GM21367 (cell line): ENCODE measurements around the gene STAM2.
"Not testable (repeated sequence)": the region's sequence is repeated elsewhere in the genome, so short reads cannot be mapped to it uniquely, and the experiment has no call there.

Experiments
- ATAC-seq: cut with Tn5 transposase; IDR thresholded peaks from one replicate; pipeline ENCODE4 v1.9.1; 2021; ENCODE audit not compliant: unreplicated experiment

Gene STAM2

GRCh38 chr2:152173831-152174230 lies 1.7 kb downstream of the STAM2 start:
- ATAC-seq = no peak

- not testable (repeated sequence) for ATAC-seq
Observed at GRCh38 chr2:152172201-152172785, 3.3 kb downstream of the STAM2 start.

GRCh38 chr2:152171718-152172117 lies 3.8 kb downstream of the STAM2 start:
- no peak for ATAC-seq

- not testable (repeated sequence) for ATAC-seq
Observed at GRCh38 chr2:152169158-152169557, 6.4 kb downstream of the STAM2 start.

GRCh38 chr2:152167470-152167869 lies 8.1 kb downstream of the STAM2 start:
- ATAC-seq = not testable (repeated sequence)

GRCh38 chr2:152167065-152167464 lies 8.5 kb downstream of the STAM2 start:
- ATAC-seq = peak; percentile 43

GRCh38 chr2:152166633-152167032 lies 8.9 kb downstream of the STAM2 start:
- peak; percentile 75 for ATAC-seq

GRCh38 chr2:152165780-152166179 lies 9.8 kb downstream of the STAM2 start:
- ATAC-seq = no peak

- no peak for ATAC-seq
Observed at GRCh38 chr2:152165306-152165705, 10.3 kb downstream of the STAM2 start.

GRCh38 chr2:152163669-152164068 lies 11.9 kb downstream of the STAM2 start:
- ATAC-seq = not testable (repeated sequence)

- no peak for ATAC-seq
Observed at GRCh38 chr2:152162141-152162540, 13.4 kb downstream of the STAM2 start.

- no peak for ATAC-seq
Observed at GRCh38 chr2:152161598-152161997, 14.0 kb downstream of the STAM2 start.

GRCh38 chr2:152160378-152160777 lies 15.2 kb downstream of the STAM2 start:
- not testable (repeated sequence) for ATAC-seq

- ATAC-seq = no peak
Observed at GRCh38 chr2:152157253-152157652, 18.3 kb downstream of the STAM2 start.

GRCh38 chr2:152155209-152155608 lies 20.4 kb downstream of the STAM2 start:
- no peak for ATAC-seq

- no peak for ATAC-seq
Observed at GRCh38 chr2:152154462-152154861, 21.1 kb downstream of the STAM2 start.

- peak; percentile 82 for ATAC-seq
Observed at GRCh38 chr2:152134488-152135280, 40.9 kb downstream of the STAM2 start.

GRCh38 chr2:152132306-152132705 lies 43.3 kb downstream of the STAM2 start:
- no peak for ATAC-seq

GRCh38 chr2:152127628-152128027 lies 47.9 kb downstream of the STAM2 start:
- no peak for ATAC-seq

- ATAC-seq = no peak
Observed at GRCh38 chr2:152126664-152127063, 48.9 kb downstream of the STAM2 start.

- no peak for ATAC-seq
Observed at GRCh38 chr2:152122161-152122560, 53.4 kb downstream of the STAM2 start.

- no peak for ATAC-seq
Observed at GRCh38 chr2:152120430-152120829, 55.1 kb downstream of the STAM2 start.

- ATAC-seq = no peak
Observed at GRCh38 chr2:152115952-152116351, 59.6 kb downstream of the STAM2 start.
